SK-N-MC (cell line): Measurements from ENCODE around the gene SNCA.

Source experiments
- DNase-seq: peaks from one replicate; pipeline ENCODE4 v3.0.0-alpha.2; 2011; ENCODE audit warnings: low read depth, low spot score
- H3K27ac ChIP-seq: fragments of 200-600 bp; sonication (generic); 2 replicates; pipeline ENCODE4 v1.5.1; 2016; ENCODE audit warnings: mixed run types
- H3K36me3 ChIP-seq: fragments of 200-600 bp; sonication (generic); 2 replicates; pipeline ENCODE4 v1.6.1; 2017; ENCODE audit warnings: antibody characterized with exemption, low read length, mixed read lengths; ENCODE audit not compliant: insufficient read depth
- H3K4me3 ChIP-seq: fragments of 200-600 bp; sonication (generic); 2 replicates; pipeline ENCODE4 v1.5.1; 2016
- H3K9ac ChIP-seq: fragments of 200-600 bp; sonication (generic); 2 replicates; pipeline ENCODE4 v1.8.0; 2017; ENCODE audit warnings: mixed run types, mixed read lengths; ENCODE audit not compliant: insufficient read length
- H3K9me3 ChIP-seq: fragments of 200-600 bp; sonication (generic); 2 replicates; pipeline ENCODE4 v1.6.1; 2017; ENCODE audit warnings: low read depth, mild to moderate bottlenecking, antibody characterized with exemption, low read length, moderate library complexity, mixed read lengths
- EZH2 ChIP-seq: fragments of 200-600 bp; sonication (generic); IDR thresholded peaks from one replicate; pipeline ENCODE4 v1.6.1; 2017; ENCODE audit warnings: antibody characterized with exemption
- FOXP2 ChIP-seq: optimal IDR thresholded peaks from 2 replicates; pipeline ENCODE3; 2011; ENCODE audit warnings: mild to moderate bottlenecking, moderate library complexity; ENCODE audit not compliant: insufficient read depth; ENCODE audit errors: extremely low read length, control extremely low read depth
- POLR2AphosphoS5 ChIP-seq: IDR thresholded peaks from 2 replicates; pipeline ENCODE4 v1.6.1; 2012; ENCODE audit warnings: mild to moderate bottlenecking, low read depth, low read length, borderline replicate concordance

SNCA gene

GRCh38 chr4:89781321-89781720 is 55.6 kb downstream of the SNCA start:
- Histone ChIP-seq H3K4me3 (no peak overlapping the region), H3K9ac (no peak overlapping the region), H3K27ac (no peak overlapping the region), H3K9me3 (no peaks in the 10 kb centered on the region), H3K36me3 (no peaks in the 10 kb centered on the region)
- DNase-seq = no peak
- TF ChIP-seq POLR2AphosphoS5 = no peak
- no peak for TF ChIP-seq FOXP2
- no peak for TF ChIP-seq EZH2

GRCh38 chr4:89773805-89774204 is 63.2 kb downstream of the SNCA start:
- no peaks in the 10 kb centered on the region for H3K9me3 ChIP-seq

GRCh38 chr4:89769856-89770255 is 67.1 kb downstream of the SNCA start:
- no peak for DNase-seq

More at GRCh38 chr4:89773805-89774204, 63.2 kb downstream of the SNCA start:
- Histone ChIP-seq H3K36me3 (no peaks in the 10 kb centered on the region), H3K9ac (no peak overlapping the region), H3K4me3 (no peak overlapping the region), H3K27ac (no peak overlapping the region)
- DNase-seq = no peak
- TF ChIP-seq EZH2 (no peak), POLR2AphosphoS5 (no peak), FOXP2 (no peak)

GRCh38 chr4:89767924-89768323 is 69.0 kb downstream of the SNCA start:
- H3K27ac ChIP-seq = no peak overlapping the region
- no peak overlapping the region for H3K4me3 ChIP-seq
- TF ChIP-seq POLR2AphosphoS5 (no peak), FOXP2 (no peak), EZH2 (no peak)
- H3K9me3 ChIP-seq = no peaks in the 10 kb centered on the region
- DNase-seq = no peak
- H3K9ac ChIP-seq = no peak overlapping the region
- H3K36me3 ChIP-seq = no peaks in the 10 kb centered on the region

More at GRCh38 chr4:89769856-89770255, 67.1 kb downstream of the SNCA start:
- TF ChIP-seq POLR2AphosphoS5 = no peak
- TF ChIP-seq EZH2 = no peak
- Histone ChIP-seq H3K4me3 (no peak overlapping the region), H3K9me3 (no peaks in the 10 kb centered on the region), H3K9ac (no peak overlapping the region), H3K27ac (no peak overlapping the region), H3K36me3 (no peaks in the 10 kb centered on the region)

- Histone ChIP-seq H3K9ac (peak overlapping the region; percentile 32), H3K4me3 (peak overlapping the region; percentile 31), H3K36me3 (no peaks in the 10 kb centered on the region), H3K9me3 (no peaks in the 10 kb centered on the region), H3K27ac (peak overlapping the region; percentile 63)
- no peak for DNase-seq
- TF ChIP-seq EZH2 (no peak), POLR2AphosphoS5 (no peak), FOXP2 (no peak)
These were observed 71.0 kb downstream of the SNCA start for GRCh38 chr4:89765966-89766365.

- Histone ChIP-seq H3K4me3 (peak overlapping the region; percentile 31), H3K9ac (peak overlapping the region; percentile 32), H3K36me3 (no peaks in the 10 kb centered on the region), H3K27ac (no peak overlapping the region; the same call in 1 of the 2 replicates), H3K9me3 (no peaks in the 10 kb centered on the region)
- no peak for TF ChIP-seq EZH2
- no peak for TF ChIP-seq POLR2AphosphoS5
- no peak for TF ChIP-seq FOXP2
- DNase-seq = no peak
These were observed 71.4 kb downstream of the SNCA start for GRCh38 chr4:89765528-89765927.

GRCh38 chr4:89762311-89762710 is 74.7 kb downstream of the SNCA start:
- Histone ChIP-seq H3K4me3 (no peak overlapping the region), H3K9me3 (no peaks in the 10 kb centered on the region), H3K9ac (no peak overlapping the region), H3K27ac (no peak overlapping the region), H3K36me3 (no peaks in the 10 kb centered on the region)
- TF ChIP-seq POLR2AphosphoS5 (no peak), FOXP2 (no peak), EZH2 (no peak)
- no peak for DNase-seq

GRCh38 chr4:89759426-89759825 is 77.5 kb downstream of the SNCA start:
- DNase-seq = no peak
- Histone ChIP-seq H3K9me3 (no peaks in the 10 kb centered on the region), H3K4me3 (no peak overlapping the region), H3K27ac (no peak overlapping the region), H3K36me3 (no peaks in the 10 kb centered on the region), H3K9ac (no peak overlapping the region)
- no peak for TF ChIP-seq FOXP2
- no peak for TF ChIP-seq EZH2
- no peak for TF ChIP-seq POLR2AphosphoS5

GRCh38 chr4:89757154-89757719 is 79.7 kb downstream of the SNCA start:
- no peaks in the 10 kb centered on the region for H3K9me3 ChIP-seq
- H3K27ac ChIP-seq = no peak overlapping the region
- H3K9ac ChIP-seq = no peak overlapping the region
- no peak for DNase-seq
- no peak for TF ChIP-seq EZH2
- no peak for TF ChIP-seq FOXP2
- TF ChIP-seq POLR2AphosphoS5 = no peak
- H3K36me3 ChIP-seq = no peaks in the 10 kb centered on the region
- no peak overlapping the region for H3K4me3 ChIP-seq

- TF ChIP-seq POLR2AphosphoS5 (no peak), FOXP2 (no peak), EZH2 (no peak)
- Histone ChIP-seq H3K4me3 (no peak overlapping the region), H3K27ac (no peak overlapping the region), H3K9me3 (no peaks in the 10 kb centered on the region), H3K36me3 (no peaks in the 10 kb centered on the region), H3K9ac (no peak overlapping the region)
- DNase-seq = no peak
These were observed 81.7 kb downstream of the SNCA start for GRCh38 chr4:89755220-89755619.
